ENCODE results near the gene PGAM5.
"Not testable (repeated sequence)": the region's sequence is repeated elsewhere in the genome, so short reads cannot be mapped to it uniquely, and the experiment has no call there.

PGAM5 gene

GRCh38 chr12:132689227-132689626, 21.4 kb upstream of the PGAM5 start:
- no peak for TF ChIP-seq CTCF (conservative IDR thresholded peaks at IDR 0.05; ENCODE audit: low read depth, low read length)
- H3K4me3 ChIP-seq (ENCODE audit: low read depth, low read length), result peak overlapping the region; percentile 39
- DNase-seq (ENCODE audit: low read depth), result no peak

GRCh38 chr12:132690112-132690511, 20.5 kb upstream of the PGAM5 start:
- TF ChIP-seq CTCF (conservative IDR thresholded peaks at IDR 0.05; ENCODE audit: low read depth, low read length), result no peak
- H3K4me3 ChIP-seq (ENCODE audit: low read depth, low read length), result no peak overlapping the region
- DNase-seq (ENCODE audit: low read depth), result no peak

- DNase-seq (ENCODE audit: low read depth), result not testable (repeated sequence)
Observed at GRCh38 chr12:132692030-132692429, 18.6 kb upstream of the PGAM5 start.

GRCh38 chr12:132694888-132695287, 15.8 kb upstream of the PGAM5 start:
- H3K4me3 ChIP-seq (ENCODE audit: low read depth, low read length); DNase-seq (ENCODE audit: low read depth): not testable (repeated sequence)

More at GRCh38 chr12:132692030-132692429, 18.6 kb upstream of the PGAM5 start:
- not testable (repeated sequence) for H3K4me3 ChIP-seq (ENCODE audit: low read depth, low read length)

GRCh38 chr12:132695431-132695830, 15.2 kb upstream of the PGAM5 start:
- DNase-seq (ENCODE audit: low read depth), result no peak
- TF ChIP-seq CTCF (conservative IDR thresholded peaks at IDR 0.05; ENCODE audit: low read depth, low read length), result no peak
- H3K4me3 ChIP-seq (ENCODE audit: low read depth, low read length), result no peak overlapping the region

- H3K4me3 ChIP-seq (ENCODE audit: low read depth, low read length), result no peak overlapping the region
- TF ChIP-seq CTCF (conservative IDR thresholded peaks at IDR 0.05; ENCODE audit: low read depth, low read length), result no peak
- DNase-seq (ENCODE audit: low read depth), result peak; percentile 20
Observed at GRCh38 chr12:132698341-132698740, 12.3 kb upstream of the PGAM5 start.

GRCh38 chr12:132700212-132700822, 10.3 kb upstream of the PGAM5 start:
- H3K4me3 ChIP-seq (ENCODE audit: low read depth, low read length), result no peak overlapping the region
- no peak for TF ChIP-seq CTCF (conservative IDR thresholded peaks at IDR 0.05; ENCODE audit: low read depth, low read length)
- DNase-seq (ENCODE audit: low read depth), result peak; percentile 67

GRCh38 chr12:132702640-132703039, 8.0 kb upstream of the PGAM5 start:
- peak; percentile 10 for TF ChIP-seq CTCF (conservative IDR thresholded peaks at IDR 0.05; ENCODE audit: low read depth, low read length)
- DNase-seq (ENCODE audit: low read depth), result no peak
- H3K4me3 ChIP-seq (ENCODE audit: low read depth, low read length), result no peak overlapping the region

Measured in choroid plexus epithelial cell (primary cell).